ENCODE results near the gene C1QC. TPM values are rescaled to one million over a fixed set of nuclear protein-coding genes. Genes with fewer than 3 reads are reported as not detected.

Gene C1QC
- total RNA-seq, 1 experiment from 2014 or later = not detected

GRCh38 chr1:22612671-22613571 lies 30.5 kb upstream of the C1QC start:
- no CpG with 5 or more reads among the region's 12 CpGs for WGBS (ENCODE audit: extremely low coverage, insufficient read length, low lambda C conversion rate)

More at GRCh38 chr1:22612671-22613571, 30.5 kb upstream of the C1QC start:
- no peaks in the 10 kb centered on the region for H3K36me3 Mint-ChIP-seq (ENCODE audit: insufficient read depth in 1 of 3, low read depth in 3 of 3)
- no peak overlapping the region; a peak in 1 of 7 replicates for H3K27ac Mint-ChIP-seq
- TF ChIP-seq CTCF (conservative IDR thresholded peaks at IDR 0.05) = no peak
- Histone ChIP-seq H4K5ac (ENCODE audit: insufficient read length, low read depth, low read length) (no peak overlapping the region), H3K4me1 (ENCODE audit: insufficient read depth, low read length) (no peaks in the 10 kb centered on the region), H3K9me3 (ENCODE audit: control insufficient read depth, low read depth, low read length) (no peaks in the 10 kb centered on the region), H4K8ac (replicated peaks; ENCODE audit: insufficient read length, low read depth, low read length) (no peak overlapping the region), H3K4ac (ENCODE audit: low read depth, low read length) (no peak overlapping the region), H2BK5ac (ENCODE audit: insufficient read length, low read length) (no peak overlapping the region), H4K20me1 (ENCODE audit: control insufficient read depth, insufficient read depth, insufficient read length) (no peaks in the 10 kb centered on the region), H2BK15ac (ENCODE audit: low read depth, low read length) (no peak overlapping the region), H3K27ac (ENCODE audit: insufficient read length, low read depth, low read length) (no peak overlapping the region), H2BK20ac (ENCODE audit: low read depth, low read length, poor library complexity, severe bottlenecking) (no peak overlapping the region), H3K23me2 (ENCODE audit: insufficient read length, low read depth, low read length, poor library complexity, severe bottlenecking) (no peaks in the 10 kb centered on the region), H3K4me2 (ENCODE audit: insufficient read depth, insufficient read length, low read length) (no peak overlapping the region), H3K23ac (ENCODE audit: insufficient read length, low read depth, low read length) (no peak overlapping the region), H2AK5ac (ENCODE audit: insufficient read length, low read length) (no peak overlapping the region), H3K18ac (ENCODE audit: insufficient read length, low read depth, low read length) (no peak overlapping the region), H3T11ph (ENCODE audit: low read length) (no peak overlapping the region), H3K56ac (ENCODE audit: insufficient read length, low read depth, low read length) (no peak overlapping the region), H2BK120ac (ENCODE audit: low read depth, low read length, poor library complexity, severe bottlenecking) (no peak overlapping the region), H3K27me3 (ENCODE audit: insufficient read depth, low read length) (no peaks in the 10 kb centered on the region), H2AFZ (ENCODE audit: low read length) (no peak overlapping the region), H3K79me1 (ENCODE audit: insufficient read depth, low read depth, low read length, poor library complexity, severe bottlenecking) (no peaks in the 10 kb centered on the region), H4K91ac (ENCODE audit: insufficient read length, low read depth, low read length) (no peak overlapping the region), H3K14ac (ENCODE audit: insufficient read depth, low read length) (no peak overlapping the region; the same call in 1 of the 2 replicates), H3K9ac (ENCODE audit: extremely low read depth, insufficient read length, low read length) (no peak overlapping the region), H2BK12ac (ENCODE audit: insufficient read length, low read depth, low read length) (no peak overlapping the region), H3K79me2 (ENCODE audit: insufficient read depth, low read length) (no peaks in the 10 kb centered on the region)
- peaks cover 70% of the 10 kb centered on the region for H3K27me3 Mint-ChIP-seq (ENCODE audit: low read depth)
- H3K4me3 Mint-ChIP-seq = peak overlapping the region in 1 of 2 experiments; percentile 38; a peak in 2 of 5 replicates
- peaks cover 0 to 3% of the 10 kb centered on the region in 2 experiments; a peak in 2 of 5 replicates for H3K9me3 Mint-ChIP-seq
- peaks cover 36 to 74% of the 10 kb centered on the region in 2 experiments for H3K4me1 Mint-ChIP-seq
- DNase-seq = no peak

All from H9 (cell line).